H1 (cell line): ENCODE data around the gene PTPRE. TPM values are rescaled to one million over a fixed set of nuclear protein-coding genes. Genes with fewer than 3 reads are reported as not detected.

Experiments
- CTCF ChIA-PET: fragments of 300-600 bp; sonication (Branson Sonifier 250); formaldehyde crosslinking; loops from one replicate; lab custom pipeline; 2021; ENCODE audit not compliant: partially characterized antibody; lab: Charles Lee
- POLR2A ChIA-PET: fragments of 300-600 bp; sonication (Branson Sonifier 250); formaldehyde crosslinking; loops from one replicate; lab custom pipeline; 2021; ENCODE audit warnings: inconsistent platforms; ENCODE audit not compliant: partially characterized antibody; lab: Charles Lee
- DNase-seq, 2 experiments: peaks; one replicate each; pipeline versions ENCODE4 v3.0.0 to v3.0.0-alpha.2; 2010 to 2022; ENCODE audit warnings: low spot score in 2 of 2, low read depth in 1 of 2, mixed read lengths in 1 of 2
- FAIRE-seq: peaks from 2 replicates; lab custom pipeline; 2011; peaks lifted over from hg19 to GRCh38; lab: Jason Lieb, UNC
- H2AFZ ChIP-seq: 2 replicates; pipeline ENCODE4 v1.8.1; 2012; ENCODE audit warnings: low read length, inconsistent platforms
- H2AK5ac ChIP-seq: 2 replicates; pipeline ENCODE4 v1.6.1; 2013; ENCODE audit warnings: low read depth, low read length
- H2BK120ac ChIP-seq: replicated peaks from 2 replicates; pipeline ENCODE3; 2013; ENCODE audit warnings: low read depth, low read length, inconsistent platforms
- H2BK12ac ChIP-seq: 2 replicates; pipeline ENCODE4 v1.6.1; 2013; ENCODE audit warnings: low read depth, low read length
- H2BK15ac ChIP-seq: 2 replicates; pipeline ENCODE4 v1.6.1; 2013; ENCODE audit warnings: low read length
- H2BK20ac ChIP-seq: 2 replicates; pipeline ENCODE4 v1.6.1; 2013; ENCODE audit warnings: low read length
- H2BK5ac ChIP-seq: 2 replicates; pipeline ENCODE4 v1.6.1; 2013; ENCODE audit warnings: low read depth, low read length
- H3K14ac ChIP-seq: 2 replicates; pipeline ENCODE4 v1.6.1; 2013; ENCODE audit warnings: inconsistent platforms; ENCODE audit not compliant: insufficient read length
- H3K18ac ChIP-seq: 2 replicates; pipeline ENCODE4 v1.6.1; 2013; ENCODE audit warnings: low read length; ENCODE audit errors: extremely low read depth
- H3K23ac ChIP-seq: 2 replicates; pipeline ENCODE4 v1.6.1; 2013; ENCODE audit warnings: inconsistent platforms; ENCODE audit not compliant: insufficient read length
- H3K23me2 ChIP-seq: 2 replicates; pipeline ENCODE4 v1.6.1; 2013; ENCODE audit warnings: low read depth, low read length
- H3K27ac ChIP-seq: 2 replicates; pipeline ENCODE4 v1.6.1; 2011; ENCODE audit warnings: low read depth, low read length, inconsistent platforms
- H3K27me3 ChIP-seq, 4 experiments: replicated peaks in 1 of 4; 1 replicate in 1 of 4; 2 replicates in 3 of 4; pipeline versions ENCODE4 v1.6.1 to v1.8.1; 2011 to 2013; ENCODE audit warnings: low read length in 3 of 4, mild to moderate bottlenecking in 3 of 4, inconsistent platforms in 2 of 4, mixed read lengths in 2 of 4, moderate library complexity in 1 of 4; ENCODE audit not compliant: control insufficient read depth in 3 of 4, insufficient read depth in 3 of 4; ENCODE audit errors: extremely low read depth in 1 of 4
- H3K36me3 ChIP-seq, 4 experiments: 2 replicates each; pipeline versions ENCODE4 v1.6.1 to v1.8.1; 2011 to 2013; ENCODE audit warnings: mild to moderate bottlenecking in 4 of 4, low read length in 3 of 4, moderate library complexity in 2 of 4, control low read depth in 1 of 4, inconsistent platforms in 1 of 4; ENCODE audit not compliant: insufficient read depth in 4 of 4, control insufficient read depth in 2 of 4
- H3K4ac ChIP-seq: replicated peaks from 2 replicates; pipeline ENCODE3; 2013; ENCODE audit warnings: low read length, low read depth, mixed read lengths, inconsistent platforms; ENCODE audit not compliant: insufficient read length
- H3K4me1 ChIP-seq, 4 experiments: replicated peaks in 1 of 4; 1 replicate in 1 of 4; 2 replicates in 3 of 4; pipeline versions ENCODE4 v1.6.1 to v1.8.1; 2011 to 2013; ENCODE audit warnings: low read length in 3 of 4, inconsistent platforms in 2 of 4, mixed read lengths in 1 of 4; ENCODE audit not compliant: insufficient read depth in 4 of 4, control insufficient read depth in 3 of 4
- H3K4me2 ChIP-seq, 2 experiments: 2 replicates each; pipeline versions ENCODE4 v1.6.1 to v1.8.1; 2011 to 2013; ENCODE audit warnings: low read depth in 2 of 2, low read length in 2 of 2, control low read depth in 1 of 2, inconsistent platforms in 1 of 2, mild to moderate bottlenecking in 1 of 2; ENCODE audit not compliant: insufficient read depth in 1 of 2
- H3K4me3 ChIP-seq, 4 experiments: fragments of 200-600, 300-600 bp in 1 of 4; sonication (generic), shearing (Covaris generic), sonication (Bioruptor Twin) in 1 of 4; 2 replicates each; pipeline versions ENCODE4 v1.5.1 to v1.8.1; 2011 to 2016; ENCODE audit warnings: low read length in 4 of 4, low read depth in 3 of 4, control low read depth in 2 of 4, inconsistent platforms in 2 of 4, mild to moderate bottlenecking in 2 of 4, mixed read lengths in 1 of 4, moderate library complexity in 1 of 4; ENCODE audit not compliant: insufficient read depth in 2 of 4; ENCODE audit errors: extremely low read depth in 1 of 4
- H3K56ac ChIP-seq: replicated peaks from 2 replicates; pipeline ENCODE3; 2013; ENCODE audit warnings: low read depth, mild to moderate bottlenecking, mixed read lengths, low read length, inconsistent platforms; ENCODE audit not compliant: insufficient read length
- H3K79me1 ChIP-seq: 2 replicates; pipeline ENCODE4 v1.6.1; 2013; ENCODE audit warnings: low read depth, low read length, control low read depth
- H3K79me2 ChIP-seq, 2 experiments: 2 replicates each; pipeline versions ENCODE4 v1.6.1 to v1.8.1; 2012 to 2013; ENCODE audit warnings: low read length in 2 of 2, mild to moderate bottlenecking in 2 of 2, inconsistent platforms in 1 of 2; ENCODE audit not compliant: insufficient read depth in 2 of 2, control insufficient read depth in 1 of 2
- H3K9ac ChIP-seq, 4 experiments: replicated peaks in 1 of 4; 1 replicate in 1 of 4; 2 replicates in 3 of 4; pipeline versions ENCODE4 v1.6.1 to v1.8.1; 2011 to 2013; ENCODE audit warnings: low read depth in 3 of 4, low read length in 3 of 4, control low read depth in 2 of 4, mild to moderate bottlenecking in 2 of 4, moderate library complexity in 2 of 4, inconsistent platforms in 1 of 4; ENCODE audit errors: extremely low read depth in 1 of 4
- H3K9me3 ChIP-seq, 2 experiments: 2 replicates each; pipeline versions ENCODE4 v1.6.1 to v1.8.1; 2012 to 2013; ENCODE audit warnings: mild to moderate bottlenecking in 2 of 2, moderate library complexity in 2 of 2, control low read depth in 1 of 2, inconsistent platforms in 1 of 2, low read depth in 1 of 2, low read length in 1 of 2, mixed read lengths in 1 of 2; ENCODE audit not compliant: insufficient read depth in 2 of 2
- H4K20me1 ChIP-seq, 2 experiments: replicated peaks in 1 of 2; 2 replicates each; pipeline versions ENCODE3 to v1.8.1; 2011 to 2013; ENCODE audit warnings: inconsistent platforms in 2 of 2, low read length in 2 of 2, mild to moderate bottlenecking in 1 of 2; ENCODE audit not compliant: insufficient read depth in 2 of 2, control insufficient read depth in 1 of 2
- H4K5ac ChIP-seq: 2 replicates; pipeline ENCODE4 v1.6.1; 2013; ENCODE audit warnings: low read length, low read depth, mixed read lengths, inconsistent platforms; ENCODE audit not compliant: insufficient read length
- H4K8ac ChIP-seq: 2 replicates; pipeline ENCODE4 v1.8.0; 2013; ENCODE audit warnings: mild to moderate bottlenecking, moderate library complexity, low read length, inconsistent platforms; ENCODE audit not compliant: insufficient read depth; ENCODE audit errors: extremely low read depth
- H4K91ac ChIP-seq: replicated peaks from 2 replicates; pipeline ENCODE3; 2013; ENCODE audit warnings: low read length, mixed read lengths, inconsistent platforms; ENCODE audit not compliant: insufficient read length
- ASH2L ChIP-seq: fragments of 200-600, 300-600 bp; sonication (generic); IDR thresholded peaks from one replicate; pipeline ENCODE4 v1.7.1; 2017; ENCODE audit warnings: low read length
- BCL11A ChIP-seq, 2 experiments: IDR thresholded peaks; one replicate each; pipeline ENCODE4 v1.6.1; 2011; ENCODE audit warnings: low read depth in 2 of 2, low read length in 2 of 2, mild to moderate bottlenecking in 2 of 2
- CEBPB ChIP-seq: IDR thresholded peaks from 2 replicates; pipeline ENCODE4 v1.6.1; 2012; ENCODE audit warnings: low read depth, low read length
- CREB1 ChIP-seq: IDR thresholded peaks from 2 replicates; pipeline ENCODE4 v1.6.1; 2012; ENCODE audit warnings: inconsistent platforms
- CTBP2 ChIP-seq: IDR thresholded peaks from 2 replicates; pipeline ENCODE4 v1.7.0; 2011; ENCODE audit warnings: borderline replicate concordance, mild to moderate bottlenecking, moderate library complexity, mixed read lengths, low read length; ENCODE audit not compliant: insufficient read depth, insufficient read length
- EZH2 ChIP-seq: fragments of 200-600 bp; sonication (generic); IDR thresholded peaks from 2 replicates; pipeline ENCODE4 v1.7.1; 2012; ENCODE audit warnings: low read depth, mild to moderate bottlenecking, moderate library complexity, low read length, inconsistent platforms; ENCODE audit not compliant: severe bottlenecking
- HDAC6 ChIP-seq: IDR thresholded peaks from one replicate; pipeline ENCODE4 v1.7.1; 2012; ENCODE audit warnings: low read depth, mild to moderate bottlenecking, inconsistent platforms, low read length, moderate library complexity
- MAFK ChIP-seq: IDR thresholded peaks from 2 replicates; pipeline ENCODE4 v1.6.1; 2012; ENCODE audit warnings: low read depth, mild to moderate bottlenecking, improper control_type of control experiment, low read length
- NANOG ChIP-seq: IDR thresholded peaks from 2 replicates; pipeline ENCODE4 v1.6.1; 2011; ENCODE audit warnings: low read length, low read depth, mild to moderate bottlenecking, inconsistent platforms; ENCODE audit not compliant: insufficient read depth, poor library complexity, severe bottlenecking
- NRF1 ChIP-seq: IDR thresholded peaks from 2 replicates; pipeline ENCODE4 v1.6.1; 2011; ENCODE audit warnings: mild to moderate bottlenecking, low read depth, low read length, improper control_type of control experiment
- RNF2 ChIP-seq: fragments of 200-900, 300-1000 bp; sonication (generic); IDR thresholded peaks from 2 replicates; pipeline ENCODE4 v1.7.1; 2016; ENCODE audit warnings: borderline replicate concordance, low read depth, mild to moderate bottlenecking, antibody characterized with exemption, low read length; ENCODE audit not compliant: poor library complexity, severe bottlenecking; ENCODE audit errors: missing control alignments
- SIX5 ChIP-seq: IDR thresholded peaks from 2 replicates; pipeline ENCODE4 v1.6.1; 2011; ENCODE audit warnings: mild to moderate bottlenecking, low read depth, low read length
- YY1 ChIP-seq: IDR thresholded peaks from 2 replicates; pipeline ENCODE4 v1.6.1; 2011; ENCODE audit warnings: low read depth, mild to moderate bottlenecking, low read length
- WGBS, 2 experiments: shearing (Covaris generic) in 1 of 2; methylation state at CpG; one replicate each; pipeline versions ENCODE4 v1.1.6 to v1.1.7; 2013 to 2015; ENCODE audit warnings: low lambda C conversion rate in 2 of 2, mixed read lengths in 2 of 2, inconsistent platforms in 1 of 2, low coverage in 1 of 2, missing lambda C conversion rate in 1 of 2; ENCODE audit not compliant: insufficient replicate concordance in 2 of 2, insufficient coverage in 1 of 2, insufficient read length in 1 of 2; ENCODE audit errors: extremely low coverage in 1 of 2, missing lambda C conversion rate in 1 of 2; 5-methylcytosine and 5-hydroxymethylcytosine counted together
- polyA plus RNA-seq, 7 experiments: library from polyadenylated mRNA; depleted of rRNA in 3 of 7; stranded (reverse) in 5 of 7; unstranded in 2 of 7; fragments of >200 nt in 5 of 7; fragments of 200-250 nt in 2 of 7; gene quantifications; 1 replicate in 5 of 7; 2 replicates in 1 of 7; 4 replicates in 1 of 7; pipeline versions ENCODE4 v1.2.1 to v1.2.3, GENCODE V29; 2011 to 2013; ENCODE audit warnings: missing spikeins in 2 of 7, mixed read lengths in 2 of 7
- total RNA-seq: library from RNA; stranded (reverse); fragmentation: NEBNext Ultra II Directional; extraction: Animal tissue kit (Norgen Biotek cat#: 25700); gene quantifications from 2 replicates; pipeline ENCODE4 v1.2.1, GENCODE V29; 2021

Gene PTPRE
- total and polyA plus RNA-seq, 2 of the 8 experiments (the other 6 are each of a cell fraction or from before 2014, with no cell fraction given), result 0.33 to 0.54 TPM

DNA sequence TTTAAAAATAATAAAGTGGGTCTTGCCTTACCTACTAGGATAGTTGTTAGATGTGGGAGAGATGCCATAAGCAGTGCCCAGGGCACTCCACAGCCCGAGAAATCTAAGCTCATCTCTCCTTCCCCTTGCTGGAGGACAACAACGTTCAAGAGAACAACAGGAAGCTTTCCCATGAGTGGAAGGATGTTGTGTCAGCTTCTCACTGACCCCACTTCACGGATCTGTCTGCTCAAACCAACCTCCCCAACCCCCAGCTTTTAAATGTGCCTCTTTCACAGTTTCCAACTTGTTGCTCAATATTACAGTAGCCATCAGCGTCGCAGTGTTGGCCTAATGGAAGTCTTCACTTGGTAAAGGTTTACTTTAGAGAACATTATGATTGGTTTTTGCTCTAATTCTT lies 72.1 kb downstream of the PTPRE start:
- FAIRE-seq (no peak), DNase-seq (no peak)
- H3K23ac ChIP-seq, result no peak overlapping the region
- H2AFZ ChIP-seq, result no peak overlapping the region
- no peak overlapping the region for H2AK5ac ChIP-seq
- ChIA-PET POLR2A (no interaction called here), CTCF (interaction anchor here (0.8 to 3.4 kb wide), 3 partner anchors 18 to 73 kb away, joined by 3 to 12 read pairs (median 3); partner anchors contain the start of gene PTPRE)
- H3K79me2 ChIP-seq, result no peaks in the 10 kb centered on the region
- H3K9me3 ChIP-seq, result peaks cover 3 to 7% of the 10 kb centered on the region in 2 experiments; a peak in 1 of 4 replicates
- no peak overlapping the region for H3K27ac ChIP-seq
- no peak overlapping the region for H3K14ac ChIP-seq
- H3K9ac ChIP-seq, result no peak overlapping the region
- H2BK5ac ChIP-seq, result no peak overlapping the region
- no peak overlapping the region for H4K8ac ChIP-seq
- H3K36me3 ChIP-seq, result no peaks in the 10 kb centered on the region; a peak in 1 of 8 replicates
- TF ChIP-seq NRF1 (no peak), ASH2L (no peak), EZH2 (no peak), CTBP2 (no peak), CREB1 (no peak), NANOG (no peak), RNF2 (no peak), HDAC6 (no peak), CEBPB (no peak), BCL11A (IDR thresholded peaks at IDR 0.05; ENCODE audit: low read depth in 2 of 2, low read length in 2 of 2) (no peak), YY1 (no peak), MAFK (no peak), SIX5 (no peak)
- H2BK12ac ChIP-seq, result no peak overlapping the region
- no peak overlapping the region for H3K56ac ChIP-seq
- 84% methylated on average over 5 of the region's 5 CpGs; no CpG with 5 or more reads in 1 of the 2 experiments for WGBS, 2 experiments
- no peak overlapping the region for H2BK20ac ChIP-seq
- H4K20me1 ChIP-seq, result no peaks in the 10 kb centered on the region
- H3K4ac ChIP-seq, result no peak overlapping the region
- H3K23me2 ChIP-seq, result no peaks in the 10 kb centered on the region
- H3K79me1 ChIP-seq, result no peaks in the 10 kb centered on the region
- no peak overlapping the region for H3K4me3 ChIP-seq
- H2BK15ac ChIP-seq, result no peak overlapping the region
- no peak overlapping the region for H3K18ac ChIP-seq
- no peak overlapping the region for H3K4me2 ChIP-seq
- no peak overlapping the region for H2BK120ac ChIP-seq
- H4K5ac ChIP-seq, result no peak overlapping the region
- peaks cover 0 to 5% (median 0%) of the 10 kb centered on the region in 4 experiments; a peak in 3 of 7 replicates for H3K4me1 ChIP-seq
- H3K27me3 ChIP-seq, result no peaks in the 10 kb centered on the region
- H4K91ac ChIP-seq, result no peak overlapping the region
